NB4 (cell line): ENCODE results near the gene STT3B.

Source experiments
- POLR2A ChIP-seq: IDR thresholded peaks from 2 replicates; pipeline ENCODE4 v1.6.1; 2011; ENCODE audit warnings: mild to moderate bottlenecking; ENCODE audit not compliant: insufficient read length; ENCODE audit errors: extremely low read depth
- TF ChIP-seq, protein P1 (sequence below): IDR thresholded peaks from one replicate; pipeline ENCODE4 v1.5.1; 2012; ENCODE audit warnings: low read depth, low read length
- TF ChIP-seq, protein P2 (sequence below): IDR thresholded peaks from 2 replicates; pipeline ENCODE4 v1.6.1; 2011; ENCODE audit warnings: low read depth, low read length

DNA sequence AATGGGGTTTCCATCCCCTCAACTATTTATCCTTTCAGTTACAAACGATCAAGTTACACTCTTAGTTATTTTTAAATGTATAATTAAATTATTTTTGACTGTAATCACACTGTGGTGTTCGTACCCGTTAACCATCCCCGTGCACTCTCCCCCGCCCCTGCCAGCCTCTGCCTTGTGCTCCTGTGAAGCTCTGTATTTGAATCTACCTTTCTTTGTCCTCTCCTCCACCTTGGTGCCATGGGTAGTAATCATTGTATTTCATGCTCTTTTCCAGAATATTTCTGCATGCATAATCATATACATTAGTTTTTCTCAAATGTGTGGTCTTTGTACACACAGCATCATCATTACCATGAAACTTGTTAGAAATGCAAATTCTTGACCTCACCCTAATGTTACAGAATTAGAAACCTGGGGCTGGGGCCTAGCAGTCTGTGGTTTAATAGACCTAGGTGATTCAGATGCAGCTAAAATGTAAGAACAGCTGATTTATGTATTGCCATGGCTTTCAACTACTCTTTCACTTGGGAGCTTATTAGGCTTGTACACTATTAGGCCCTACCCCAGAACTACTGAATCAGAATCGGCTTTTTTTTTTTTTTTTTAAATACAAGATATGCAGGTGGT, 91.5 kb downstream of the STT3B start:
- TF ChIP-seq, protein P1, sequence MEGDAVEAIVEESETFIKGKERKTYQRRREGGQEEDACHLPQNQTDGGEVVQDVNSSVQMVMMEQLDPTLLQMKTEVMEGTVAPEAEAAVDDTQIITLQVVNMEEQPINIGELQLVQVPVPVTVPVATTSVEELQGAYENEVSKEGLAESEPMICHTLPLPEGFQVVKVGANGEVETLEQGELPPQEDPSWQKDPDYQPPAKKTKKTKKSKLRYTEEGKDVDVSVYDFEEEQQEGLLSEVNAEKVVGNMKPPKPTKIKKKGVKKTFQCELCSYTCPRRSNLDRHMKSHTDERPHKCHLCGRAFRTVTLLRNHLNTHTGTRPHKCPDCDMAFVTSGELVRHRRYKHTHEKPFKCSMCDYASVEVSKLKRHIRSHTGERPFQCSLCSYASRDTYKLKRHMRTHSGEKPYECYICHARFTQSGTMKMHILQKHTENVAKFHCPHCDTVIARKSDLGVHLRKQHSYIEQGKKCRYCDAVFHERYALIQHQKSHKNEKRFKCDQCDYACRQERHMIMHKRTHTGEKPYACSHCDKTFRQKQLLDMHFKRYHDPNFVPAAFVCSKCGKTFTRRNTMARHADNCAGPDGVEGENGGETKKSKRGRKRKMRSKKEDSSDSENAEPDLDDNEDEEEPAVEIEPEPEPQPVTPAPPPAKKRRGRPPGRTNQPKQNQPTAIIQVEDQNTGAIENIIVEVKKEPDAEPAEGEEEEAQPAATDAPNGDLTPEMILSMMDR = no peak
- no peak for TF ChIP-seq POLR2A
- TF ChIP-seq, protein P2, sequence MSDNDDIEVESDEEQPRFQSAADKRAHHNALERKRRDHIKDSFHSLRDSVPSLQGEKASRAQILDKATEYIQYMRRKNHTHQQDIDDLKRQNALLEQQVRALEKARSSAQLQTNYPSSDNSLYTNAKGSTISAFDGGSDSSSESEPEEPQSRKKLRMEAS = no peak
